Fibroblast of pulmonary artery (primary cell): ENCODE results near the gene GMEB1.
"Not testable (repeated sequence)": the region's sequence is repeated elsewhere in the genome, so short reads cannot be mapped to it uniquely, and the experiment has no call there.

Source experiments
- DNase-seq: peaks from one replicate; pipeline ENCODE4 v3.0.0-alpha.2; 2010; ENCODE audit warnings: low read depth
- H3K4me3 ChIP-seq: replicated peaks from 2 replicates; pipeline ENCODE4 v1.5.1; 2011; ENCODE audit warnings: low read depth, mild to moderate bottlenecking, control low read depth, low read length, moderate library complexity
- CTCF ChIP-seq: IDR thresholded peaks from 2 replicates; pipeline ENCODE4 v1.5.1; 2011; ENCODE audit warnings: mild to moderate bottlenecking, control low read depth, low read length, inconsistent platforms; ENCODE audit errors: missing control alignments

GMEB1 gene

GRCh38 chr1:28656335-28656734 is 12.2 kb upstream of the GMEB1 start:
- no peak for TF ChIP-seq CTCF
- no peak for DNase-seq
- no peak overlapping the region for H3K4me3 ChIP-seq

DNA sequence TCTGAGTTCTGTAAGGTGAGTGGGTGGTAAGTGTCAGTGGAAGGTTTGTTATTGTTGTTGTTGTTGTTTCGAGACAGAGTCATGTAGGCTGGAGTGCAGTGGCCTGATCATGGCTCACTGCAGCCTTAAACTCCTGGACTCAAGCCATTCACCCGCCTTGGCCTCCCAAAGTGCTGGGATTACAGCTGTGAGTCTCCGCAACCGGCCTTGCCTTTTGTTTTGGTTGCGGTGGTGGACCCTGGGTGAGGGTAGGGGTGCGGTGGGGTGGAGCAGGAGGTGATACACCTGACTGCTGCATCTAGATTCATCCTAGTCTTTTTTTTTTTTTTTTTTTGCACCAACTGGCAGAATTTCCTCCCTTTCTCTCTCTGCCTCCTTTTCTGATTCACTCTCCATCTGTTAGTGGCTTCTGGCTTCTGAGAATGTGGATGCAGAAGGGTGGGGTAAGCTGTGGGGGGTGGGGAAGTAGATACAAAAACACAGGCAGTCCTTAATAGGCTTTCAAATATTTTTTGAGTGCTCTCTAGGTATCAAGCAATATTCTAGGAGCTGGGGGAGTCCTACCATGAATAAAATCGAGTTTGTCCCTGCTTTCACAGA is 4.6 kb upstream of the GMEB1 start:
- no peak for TF ChIP-seq CTCF
- no peak for DNase-seq
- no peak overlapping the region for H3K4me3 ChIP-seq

- H3K4me3 ChIP-seq, result no peak overlapping the region
- TF ChIP-seq CTCF, result no peak
- DNase-seq, result no peak
These were observed 1.8 kb upstream of the GMEB1 start for GRCh38 chr1:28666806-28667205.

DNA sequence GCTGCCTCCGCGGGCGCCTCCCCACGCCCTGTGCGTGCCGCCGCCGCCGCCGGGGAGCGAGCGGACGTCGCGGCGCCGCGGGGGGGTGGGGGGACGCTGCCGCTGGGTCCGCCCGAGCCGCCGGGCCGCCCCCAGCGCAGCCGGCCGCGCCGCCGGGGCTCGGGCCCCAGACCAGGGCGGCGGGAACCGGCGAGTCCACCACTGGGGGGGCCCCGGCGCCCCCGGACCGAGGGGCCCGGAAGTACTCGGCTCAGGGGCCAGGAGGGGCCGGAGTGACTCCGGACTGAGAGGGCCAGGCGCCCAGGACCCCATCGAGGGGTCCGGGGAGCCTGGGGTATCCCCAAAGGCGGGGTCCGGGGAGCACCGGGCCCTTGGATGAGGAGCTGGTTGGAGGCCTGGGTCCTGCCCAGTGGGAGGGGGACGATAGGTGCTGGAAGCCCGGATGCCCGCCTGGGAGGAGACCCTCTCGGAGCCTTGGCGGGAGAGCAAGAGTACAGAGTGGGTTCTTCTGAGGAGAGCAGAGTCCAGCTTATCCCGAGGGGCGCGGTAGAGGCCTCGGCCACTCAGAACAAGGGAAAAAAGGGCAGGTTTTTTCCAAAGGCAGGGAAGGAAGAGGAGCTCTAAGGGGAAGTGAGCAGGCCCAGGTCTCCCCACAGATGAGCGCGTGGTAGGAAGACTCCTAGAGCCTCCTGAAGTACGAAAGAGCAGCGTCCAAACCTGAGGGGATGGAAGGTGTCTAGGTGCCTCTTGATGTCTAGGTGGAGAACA is 556 bp downstream of the GMEB1 start:
- no peak for TF ChIP-seq CTCF
- DNase-seq, result peak; percentile 35
- H3K4me3 ChIP-seq, result peak overlapping the region; percentile 86

GRCh38 chr1:28671254-28671780 is 2.7 kb downstream of the GMEB1 start:
- no peak overlapping the region for H3K4me3 ChIP-seq
- DNase-seq, result no peak
- TF ChIP-seq CTCF, result no peak

GRCh38 chr1:28672971-28673370 is 4.4 kb downstream of the GMEB1 start:
- not testable (repeated sequence) for DNase-seq, H3K4me3 ChIP-seq

DNA sequence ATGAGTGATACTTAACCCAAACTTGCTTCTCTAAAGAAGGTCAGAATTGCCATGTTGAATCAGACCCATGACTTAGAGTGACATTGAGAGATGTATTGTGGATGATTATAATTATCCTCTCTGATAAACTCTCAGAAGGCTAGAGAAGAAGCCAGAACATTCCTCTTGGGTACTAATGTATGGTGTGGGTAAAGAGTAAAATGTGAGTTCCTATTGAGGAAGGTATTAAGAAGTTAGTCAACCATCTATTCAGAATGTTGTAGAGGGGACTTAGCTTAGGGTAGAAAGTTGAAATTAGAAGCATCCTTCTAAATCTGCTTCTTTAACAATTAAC is 7.3 kb downstream of the GMEB1 start:
- no peak for DNase-seq
- H3K4me3 ChIP-seq, result no peak overlapping the region
- no peak for TF ChIP-seq CTCF
